GM12892 (cell line): Measurements from ENCODE around the gene LEMD2.

Experiments used
- DNase-seq: peaks from one replicate; pipeline ENCODE4 v3.0.0; 2011; ENCODE audit not compliant: insufficient read length
- FAIRE-seq: peaks from 2 replicates; lab custom pipeline; 2011; peaks lifted over from hg19 to GRCh38; lab: Jason Lieb, UNC
- POLR2A ChIP-seq: IDR thresholded peaks from 2 replicates; pipeline ENCODE4 v1.6.1; 2011; ENCODE audit warnings: low read depth, low read length, control low read depth
- POLR2AphosphoS5 ChIP-seq: IDR thresholded peaks from 2 replicates; pipeline ENCODE4 v1.6.1; 2011; ENCODE audit warnings: low read depth, low read length, control low read depth
- TAF1 ChIP-seq: IDR thresholded peaks from 2 replicates; pipeline ENCODE4 v1.6.1; 2011; ENCODE audit warnings: low read depth, mild to moderate bottlenecking, control low read depth, low read length, borderline replicate concordance

The LEMD2 gene

GRCh38 chr6:33768644-33769120, 20.2 kb downstream of the LEMD2 start:
- TF ChIP-seq TAF1 = no peak
- FAIRE-seq (peak; percentile 84), DNase-seq (peak; percentile 66)

- no peak for FAIRE-seq
- no peak for TF ChIP-seq POLR2A
- no peak for DNase-seq
Measured at GRCh38 chr6:33766921-33767907, 21.7 kb downstream of the LEMD2 start.

- DNase-seq (no peak), FAIRE-seq (no peak)
- TF ChIP-seq POLR2AphosphoS5 = no peak
Measured at GRCh38 chr6:33765368-33765767, 23.6 kb downstream of the LEMD2 start.

- no peak for FAIRE-seq
- TF ChIP-seq TAF1 (no peak), POLR2AphosphoS5 (no peak), POLR2A (no peak)
- no peak for DNase-seq
Measured at GRCh38 chr6:33764036-33764435, 24.9 kb downstream of the LEMD2 start.

- TF ChIP-seq TAF1 = no peak
- no peak for TF ChIP-seq POLR2AphosphoS5
- FAIRE-seq = no peak
Measured at GRCh38 chr6:33763483-33763882, 25.4 kb downstream of the LEMD2 start.

GRCh38 chr6:33762713-33763112, 26.2 kb downstream of the LEMD2 start:
- no peak for FAIRE-seq
- TF ChIP-seq POLR2AphosphoS5 = no peak
- DNase-seq = no peak

More at GRCh38 chr6:33763483-33763882, 25.4 kb downstream of the LEMD2 start:
- no peak for DNase-seq

GRCh38 chr6:33761922-33762629, 26.9 kb downstream of the LEMD2 start:
- FAIRE-seq (peak; percentile 67), DNase-seq (no peak)
- no peak for TF ChIP-seq TAF1
- no peak for TF ChIP-seq POLR2A
- no peak for TF ChIP-seq POLR2AphosphoS5

GRCh38 chr6:33761581-33761921, 27.4 kb downstream of the LEMD2 start:
- no peak for FAIRE-seq
- no peak for DNase-seq
- TF ChIP-seq POLR2A (no peak), TAF1 (no peak), POLR2AphosphoS5 (no peak)

GRCh38 chr6:33759887-33760629, 28.9 kb downstream of the LEMD2 start:
- TF ChIP-seq TAF1 (no peak), POLR2A (no peak), POLR2AphosphoS5 (no peak)
- no peak for FAIRE-seq
- DNase-seq = no peak

- DNase-seq (no peak), FAIRE-seq (no peak)
- no peak for TF ChIP-seq POLR2A
- TF ChIP-seq TAF1 = no peak
Measured at GRCh38 chr6:33758815-33759216, 30.1 kb downstream of the LEMD2 start.

GRCh38 chr6:33757906-33758305, 31.0 kb downstream of the LEMD2 start:
- FAIRE-seq (no peak), DNase-seq (no peak)
- TF ChIP-seq POLR2AphosphoS5 (no peak), TAF1 (no peak), POLR2A (no peak)
